Omental fat pad (tissue), 4 donors: ENCODE measurements around the gene METTL16. TPM values are rescaled to one million over a fixed set of nuclear protein-coding genes. Genes with fewer than 3 reads are reported as not detected.

Source experiments
- ATAC-seq: fragments of 150-250 bp; one replicate; pipeline ENCODE4 v1.9.1; 2016; ENCODE audit warnings: mild to moderate bottlenecking, moderate library complexity; ENCODE audit not compliant: low FRiP score
- DNase-seq: peaks from one replicate; pipeline ENCODE4 v3.0.0-alpha.2; 2019; ENCODE audit warnings: low spot score
- CTCF ChIP-seq, 3 donors: fragments of 450-650 bp; IDR thresholded peaks; one replicate each; pipeline ENCODE4 v1.5.1; 2016 to 2017; ENCODE audit warnings: antibody characterized with exemption in 3 of 3, mild to moderate bottlenecking in 3 of 3, moderate library complexity in 2 of 3
- total RNA-seq, 4 donors: library from RNA; depleted of rRNA; stranded (reverse); fragments of >200 nt; gene quantifications; one replicate each; pipeline ENCODE4 v1.1.0, GENCODE V29; 2016

Gene METTL16
- total RNA-seq, 4 donors from 2014 or later: 12.6 to 45.1 (median 19.1) TPM

DNA sequence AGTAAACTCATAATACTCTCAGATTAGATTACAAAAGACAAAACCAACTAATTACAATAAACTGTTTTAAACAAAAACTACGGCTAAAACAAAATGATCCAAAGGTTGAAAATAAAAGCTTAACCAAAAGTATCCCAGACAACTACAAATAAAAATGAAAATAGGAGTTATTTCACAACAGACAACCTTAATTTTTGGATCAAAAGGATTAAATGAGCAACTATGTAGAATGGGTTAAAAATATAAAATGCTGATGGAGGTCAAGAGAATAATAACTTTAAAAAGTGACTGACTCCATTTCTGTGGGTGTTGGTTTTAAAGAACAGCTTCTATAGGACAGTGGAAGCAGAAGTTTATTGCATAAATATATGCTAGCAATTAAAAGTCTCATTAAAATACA, 28.6 kb downstream of the METTL16 start:
- DNase-seq: no peak
- TF ChIP-seq CTCF (IDR thresholded peaks at IDR 0.05): no peak
- ATAC-seq: no peak

DNA sequence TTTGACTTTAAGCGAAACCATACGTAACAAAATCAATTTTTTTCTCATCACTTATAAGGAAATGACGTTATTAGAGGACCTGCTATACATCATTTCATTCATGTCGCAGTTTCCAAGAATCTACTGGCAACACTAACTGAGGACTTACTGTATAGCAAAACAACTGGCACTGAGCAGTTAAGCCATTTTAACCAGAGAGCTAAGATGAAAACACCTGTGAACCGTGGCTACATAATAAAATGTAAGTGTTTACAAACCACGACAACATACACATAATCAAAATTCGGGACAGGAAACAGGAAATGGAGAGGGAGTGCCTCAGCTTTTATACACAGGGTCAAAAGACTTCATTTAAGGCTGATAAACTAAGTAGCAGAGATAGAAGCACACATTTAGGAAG, 29.5 kb downstream of the METTL16 start:
- DNase-seq (no peak), ATAC-seq (no peak)
- no peak for TF ChIP-seq CTCF (IDR thresholded peaks at IDR 0.05)

GRCh38 chr17:2481760-2482159, 29.9 kb downstream of the METTL16 start:
- ATAC-seq: no peak
- no peak for DNase-seq
- no peak for TF ChIP-seq CTCF (IDR thresholded peaks at IDR 0.05)

GRCh38 chr17:2478458-2478857, 33.2 kb downstream of the METTL16 start:
- TF ChIP-seq CTCF (IDR thresholded peaks at IDR 0.05): no peak
- ATAC-seq: no peak
- DNase-seq: no peak

DNA sequence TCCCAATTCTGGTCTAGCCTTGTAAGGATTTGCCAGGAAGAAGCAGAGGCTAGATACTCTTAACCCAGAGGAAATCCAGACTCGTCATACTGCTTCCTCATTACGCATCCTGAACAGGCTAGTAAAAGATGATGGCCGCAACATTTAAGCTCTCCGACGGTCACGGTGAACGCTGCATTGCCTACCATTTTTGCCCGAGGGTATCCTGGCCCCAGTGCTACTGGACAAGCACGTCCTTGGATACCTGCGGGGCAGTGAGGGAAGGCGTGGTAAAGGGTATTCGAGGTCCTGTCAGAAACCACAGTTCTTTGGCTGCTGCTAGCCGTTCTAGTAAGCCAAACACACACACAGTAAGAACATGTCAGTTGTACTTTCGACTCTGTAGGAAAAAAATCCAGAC, 36.6 kb downstream of the METTL16 start:
- ATAC-seq (no peak), DNase-seq (no peak)
- no peak for TF ChIP-seq CTCF (IDR thresholded peaks at IDR 0.05)

GRCh38 chr17:2474371-2474770, 37.3 kb downstream of the METTL16 start:
- no peak for TF ChIP-seq CTCF (IDR thresholded peaks at IDR 0.05)
- DNase-seq (no peak), ATAC-seq (no peak)

DNA sequence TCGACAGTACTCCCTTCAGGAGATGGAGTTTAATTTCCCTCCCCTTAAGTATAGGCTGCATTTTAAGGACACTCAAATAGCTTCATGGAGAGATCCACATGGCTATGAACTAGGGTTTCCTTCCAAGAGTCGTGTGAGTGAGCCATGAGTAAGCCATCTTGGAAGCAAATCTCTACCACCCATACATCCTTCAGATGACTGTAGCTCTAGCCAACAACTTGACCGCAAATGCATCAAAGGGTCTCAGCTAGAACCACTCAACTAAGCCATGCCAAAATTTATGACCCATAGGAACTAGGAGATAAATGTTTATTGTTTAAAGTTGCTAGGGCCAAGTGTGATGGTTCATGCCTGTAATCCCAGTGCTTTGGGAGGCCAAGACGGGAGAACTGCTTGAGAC, 43.4 kb downstream of the METTL16 start:
- no peak for TF ChIP-seq CTCF (IDR thresholded peaks at IDR 0.05)
- DNase-seq (no peak), ATAC-seq (no peak)
